ENCODE measurements around the gene RAPGEF1.

GRCh38 chr9:131657037-131657377, 82.9 kb downstream of the RAPGEF1 start:
- TF ChIP-seq MAZ (IDR thresholded peaks at IDR 0.05; ENCODE audit: borderline replicate concordance, low read depth, low read length) (no peak), MAZ (CRISPR knock-in tag; IDR thresholded peaks at IDR 0.05; ENCODE audit: low read depth) (no peak), CTCF (CRISPR knock-in tag; IDR thresholded peaks at IDR 0.05) (no peak), IRF2 (CRISPR knock-in tag; IDR thresholded peaks at IDR 0.05) (no peak), ZBTB33 (CRISPR knock-in tag; IDR thresholded peaks at IDR 0.05) (no peak), HMG20B (CRISPR knock-in tag; conservative IDR thresholded peaks at IDR 0.05) (no peak), SCMH1 (CRISPR knock-in tag; IDR thresholded peaks at IDR 0.05; ENCODE audit: borderline replicate concordance) (no peak)
